ENCODE results near the gene CHRNA10.

DNA sequence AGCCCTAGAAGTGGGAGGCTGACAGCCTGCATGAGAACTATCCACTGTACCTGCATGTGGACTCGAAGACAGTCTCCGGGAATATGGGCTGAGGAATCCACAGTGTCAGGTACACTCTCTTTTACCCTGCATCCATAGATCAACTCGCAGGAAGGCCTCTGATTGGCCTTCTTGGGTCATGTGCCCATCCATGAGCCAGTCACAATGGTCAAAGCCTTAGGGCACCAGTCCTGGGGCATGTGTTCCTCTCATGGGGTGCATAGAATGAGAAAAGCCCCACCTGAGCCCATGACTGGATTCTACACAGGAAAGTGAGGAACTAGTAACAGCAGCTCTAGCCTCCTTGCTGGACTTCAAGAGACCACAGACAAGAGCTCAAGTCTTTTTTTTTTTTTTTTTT is 15.6 kb downstream of the CHRNA10 start:
- no peak for TF ChIP-seq CTCF (IDR thresholded peaks at IDR 0.05; ENCODE audit: poor library complexity)
- TF ChIP-seq EZH2 (IDR thresholded peaks at IDR 0.05; ENCODE audit: borderline replicate concordance) = no peak
- TF ChIP-seq EZH2phosphoT487 (IDR thresholded peaks at IDR 0.05; ENCODE audit: low read depth, severe bottlenecking, unreplicated experiment) = no peak

All from hepatocyte (in vitro differentiated cells).